Glutamatergic neuron (in vitro differentiated cells): ENCODE measurements around the gene MACROD2. TPM values are rescaled to one million over a fixed set of nuclear protein-coding genes. Genes with fewer than 3 reads are reported as not detected.
A peak's percentile ranks its signal among the peaks of the same experiment; 100 is the strongest.

ENCODE experiments used
- DNase-seq: peaks from one replicate; pipeline ENCODE4 v3.0.0; 2022
- H3K27ac Mint-ChIP-seq: one replicate; pipeline ENCODE4 v1.8.0; 2020; ENCODE audit warnings: mild to moderate bottlenecking, mixed read lengths, inconsistent platforms; ENCODE audit not compliant: unreplicated experiment
- H3K27me3 Mint-ChIP-seq: one replicate; pipeline ENCODE4 v1.8.0; 2020; ENCODE audit warnings: mild to moderate bottlenecking, moderate library complexity, mixed read lengths, inconsistent platforms; ENCODE audit not compliant: unreplicated experiment
- H3K36me3 Mint-ChIP-seq: one replicate; pipeline ENCODE4 v1.8.0; 2020; ENCODE audit warnings: mild to moderate bottlenecking, mixed read lengths, inconsistent platforms; ENCODE audit not compliant: unreplicated experiment
- H3K4me1 Mint-ChIP-seq: one replicate; pipeline ENCODE4 v1.8.0; 2020; ENCODE audit warnings: mild to moderate bottlenecking, low read depth, mixed read lengths, inconsistent platforms; ENCODE audit not compliant: unreplicated experiment
- H3K4me3 Mint-ChIP-seq: one replicate; pipeline ENCODE4 v1.8.0; 2020; ENCODE audit warnings: mild to moderate bottlenecking, mixed read lengths, inconsistent platforms; ENCODE audit not compliant: unreplicated experiment
- H3K9me3 Mint-ChIP-seq: one replicate; pipeline ENCODE4 v1.8.0; 2020; ENCODE audit warnings: mild to moderate bottlenecking, moderate library complexity, mixed read lengths, inconsistent platforms; ENCODE audit not compliant: unreplicated experiment
- CTCF ChIP-seq: fragments of 200-600 bp; sonication (generic); IDR thresholded peaks from one replicate; pipeline ENCODE4 v1.5.0; 2021; ENCODE audit not compliant: partially characterized antibody, unreplicated experiment
- total RNA-seq: library from RNA; stranded (reverse); fragmentation: NEBNext Ultra II Directional; extraction: Animal tissue kit (Norgen Biotek cat#: 25700); gene quantifications from one replicate; pipeline ENCODE4 v1.2.1, GENCODE V29; 2021; ENCODE audit not compliant: unreplicated experiment

The MACROD2 gene
- total RNA-seq, 1 donor from 2014 or later, result 8.7 TPM

DNA sequence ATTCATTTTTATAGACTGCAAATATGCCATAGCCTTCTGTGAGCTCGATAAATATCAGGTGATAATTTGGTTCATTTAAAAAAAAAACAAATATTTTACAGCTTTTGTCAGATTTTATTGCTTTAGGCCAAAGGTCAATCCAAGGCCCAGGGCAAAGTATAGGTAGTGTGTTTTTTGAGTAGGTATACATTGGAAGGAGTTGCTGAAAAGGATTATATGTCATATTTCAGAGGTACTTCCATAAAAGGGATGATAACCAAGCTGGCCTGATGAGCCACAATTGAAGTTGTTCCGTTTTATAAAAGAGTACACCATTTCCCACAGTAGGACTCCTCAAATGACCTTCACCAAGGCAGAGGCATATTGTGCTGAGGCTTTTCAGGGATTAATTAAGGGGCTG lies 794.9 kb downstream of the MACROD2 start:
- no peaks in the 10 kb centered on the region for H3K9me3 Mint-ChIP-seq
- H3K4me1 Mint-ChIP-seq, result no peaks in the 10 kb centered on the region
- no peak overlapping the region for H3K4me3 Mint-ChIP-seq
- no peaks in the 10 kb centered on the region for H3K27me3 Mint-ChIP-seq
- DNase-seq, result no peak
- H3K36me3 Mint-ChIP-seq, result no peaks in the 10 kb centered on the region
- no peak for TF ChIP-seq CTCF
- H3K27ac Mint-ChIP-seq, result no peak overlapping the region

- no peaks in the 10 kb centered on the region for H3K36me3 Mint-ChIP-seq
- no peak overlapping the region for H3K4me3 Mint-ChIP-seq
- DNase-seq, result no peak
- no peak overlapping the region for H3K27ac Mint-ChIP-seq
- TF ChIP-seq CTCF, result no peak
- H3K9me3 Mint-ChIP-seq, result no peaks in the 10 kb centered on the region
- no peaks in the 10 kb centered on the region for H3K27me3 Mint-ChIP-seq
- no peaks in the 10 kb centered on the region for H3K4me1 Mint-ChIP-seq
Observed at GRCh38 chr20:14790771-14791620, 795.7 kb downstream of the MACROD2 start.

GRCh38 chr20:14792915-14793314 lies 797.6 kb downstream of the MACROD2 start:
- DNase-seq, result no peak
- Mint-ChIP-seq H3K27ac (no peak overlapping the region), H3K4me1 (peaks cover 7% of the 10 kb centered on the region), H3K36me3 (no peaks in the 10 kb centered on the region), H3K4me3 (no peak overlapping the region), H3K9me3 (no peaks in the 10 kb centered on the region), H3K27me3 (no peaks in the 10 kb centered on the region)
- no peak for TF ChIP-seq CTCF

- no peak for DNase-seq
- peaks cover 1% of the 10 kb centered on the region for H3K27me3 Mint-ChIP-seq
- H3K27ac Mint-ChIP-seq, result peak overlapping the region; percentile 24
- TF ChIP-seq CTCF, result no peak
- peaks cover 28% of the 10 kb centered on the region for H3K4me1 Mint-ChIP-seq
- peaks cover 2% of the 10 kb centered on the region for H3K9me3 Mint-ChIP-seq
- H3K4me3 Mint-ChIP-seq, result peak overlapping the region; percentile 20
- no peaks in the 10 kb centered on the region for H3K36me3 Mint-ChIP-seq
Observed at GRCh38 chr20:14799545-14800216, 804.4 kb downstream of the MACROD2 start.
